Activated T-cell treated with anti-CD3 and anti-CD28 coated beads for 4 hours (primary cell): ENCODE measurements around the gene C19orf47.
"Not testable (repeated sequence)": the region's sequence is repeated elsewhere in the genome, so short reads cannot be mapped to it uniquely, and the experiment has no call there.

Experiments
- DNase-seq: peaks from one replicate; pipeline ENCODE4 v3.0.0-alpha.2; 2020

Gene C19orf47

GRCh38 chr19:40344422-40344821, 3.8 kb downstream of the C19orf47 start:
- no peak for DNase-seq

GRCh38 chr19:40342644-40343311, 5.4 kb downstream of the C19orf47 start:
- no peak for DNase-seq

- DNase-seq = no peak
Observed at GRCh38 chr19:40341601-40342482, 6.4 kb downstream of the C19orf47 start.

GRCh38 chr19:40339018-40339728, 9.0 kb downstream of the C19orf47 start:
- DNase-seq = no peak

- no peak for DNase-seq
Observed at GRCh38 chr19:40337594-40337993, 10.6 kb downstream of the C19orf47 start.

GRCh38 chr19:40337107-40337506, 11.1 kb downstream of the C19orf47 start:
- DNase-seq = no peak

GRCh38 chr19:40336601-40336900, 11.6 kb downstream of the C19orf47 start:
- no peak for DNase-seq

- no peak for DNase-seq
Observed at GRCh38 chr19:40335855-40336600, 12.2 kb downstream of the C19orf47 start.

- no peak for DNase-seq
Observed at GRCh38 chr19:40335101-40335500, 13.1 kb downstream of the C19orf47 start.

GRCh38 chr19:40333083-40333482, 15.1 kb downstream of the C19orf47 start:
- DNase-seq = not testable (repeated sequence)

GRCh38 chr19:40332669-40333068, 15.5 kb downstream of the C19orf47 start:
- no peak for DNase-seq

- no peak for DNase-seq
Observed at GRCh38 chr19:40331052-40331451, 17.1 kb downstream of the C19orf47 start.

GRCh38 chr19:40326201-40326600, 22.0 kb downstream of the C19orf47 start:
- no peak for DNase-seq

- DNase-seq = no peak
Observed at GRCh38 chr19:40323705-40324104, 24.5 kb downstream of the C19orf47 start.

- DNase-seq = no peak
Observed at GRCh38 chr19:40322951-40323615, 25.1 kb downstream of the C19orf47 start.

- DNase-seq = no peak
Observed at GRCh38 chr19:40322271-40322610, 26.0 kb downstream of the C19orf47 start.

- no peak for DNase-seq
Observed at GRCh38 chr19:40321566-40322270, 26.5 kb downstream of the C19orf47 start.

- DNase-seq = no peak
Observed at GRCh38 chr19:40321076-40321475, 27.1 kb downstream of the C19orf47 start.

GRCh38 chr19:40320558-40320935, 27.6 kb downstream of the C19orf47 start:
- no peak for DNase-seq

GRCh38 chr19:40317338-40317737, 30.9 kb downstream of the C19orf47 start:
- no peak for DNase-seq

GRCh38 chr19:40315812-40316470, 32.3 kb downstream of the C19orf47 start:
- no peak for DNase-seq
